Measurements from ENCODE around the gene DPF1.

DPF1 gene

GRCh38 chr19:38270587-38271167 is 46.7 kb upstream of the DPF1 start (continued):
- no peak for TF ChIP-seq ZNF292 (tag by site-specific recombination; IDR thresholded peaks at IDR 0.05; ENCODE audit: borderline replicate concordance, low read depth)
- TF ChIP-seq ZNF473 (tag by site-specific recombination; IDR thresholded peaks at IDR 0.05): no peak
- no peak for TF ChIP-seq PRDM4 (tag by site-specific recombination; IDR thresholded peaks at IDR 0.05)
- TF ChIP-seq PRDM2 (tag by site-specific recombination; IDR thresholded peaks at IDR 0.05; ENCODE audit: borderline replicate concordance): no peak
- no peak for TF ChIP-seq ZNF560 (tag by site-specific recombination; IDR thresholded peaks at IDR 0.05; ENCODE audit: borderline replicate concordance)
- peak; percentile 67 for TF ChIP-seq ZNF596 (tag by site-specific recombination; IDR thresholded peaks at IDR 0.05)
- no peak for TF ChIP-seq SP3 (tag by site-specific recombination; IDR thresholded peaks at IDR 0.05)
- TF ChIP-seq ZBTB48 (tag by site-specific recombination; IDR thresholded peaks at IDR 0.05): no peak
- no peak for TF ChIP-seq ZNF23 (tag by site-specific recombination; IDR thresholded peaks at IDR 0.05; ENCODE audit: borderline replicate concordance)
- no peak for TF ChIP-seq ZNF785 (tag by site-specific recombination; IDR thresholded peaks at IDR 0.05)
- TF ChIP-seq KLF16 (tag by site-specific recombination; IDR thresholded peaks at IDR 0.05): no peak
- TF ChIP-seq ZNF341 (tag by site-specific recombination; IDR thresholded peaks at IDR 0.05; ENCODE audit: low read depth): no peak
- TF ChIP-seq ZIC2 (tag by site-specific recombination; IDR thresholded peaks at IDR 0.05): peak; percentile 99
- TF ChIP-seq ZNF610 (tag by site-specific recombination; IDR thresholded peaks at IDR 0.05; ENCODE audit: borderline replicate concordance): no peak
- TF ChIP-seq ZNF521 (tag by site-specific recombination; IDR thresholded peaks at IDR 0.05): no peak
- TF ChIP-seq ZSCAN4 (tag by site-specific recombination; IDR thresholded peaks at IDR 0.05): no peak
- TF ChIP-seq ZNF114 (tag by site-specific recombination; IDR thresholded peaks at IDR 0.05): no peak
- no peak for TF ChIP-seq ZNF248 (tag by site-specific recombination; IDR thresholded peaks at IDR 0.05)
- TF ChIP-seq ZNF16 (tag by site-specific recombination; IDR thresholded peaks at IDR 0.05; ENCODE audit: low read depth): no peak
- TF ChIP-seq ZNF510 (tag by site-specific recombination; IDR thresholded peaks at IDR 0.05; ENCODE audit: insufficient replicate concordance): no peak
- no peak for TF ChIP-seq ZNF530 (tag by site-specific recombination; IDR thresholded peaks at IDR 0.05; ENCODE audit: low read depth)
- no peak; the same call in 1 of the 2 replicates for TF ChIP-seq KLF9 (tag by site-specific recombination; IDR thresholded peaks at IDR 0.05; ENCODE audit: low read depth)
- no peak for TF ChIP-seq ZNF776 (tag by site-specific recombination; IDR thresholded peaks at IDR 0.05; ENCODE audit: borderline replicate concordance)
- no peak for TF ChIP-seq ZNF146 (tag by site-specific recombination; IDR thresholded peaks at IDR 0.05)
- TF ChIP-seq ZNF664 (tag by site-specific recombination; IDR thresholded peaks at IDR 0.05): no peak; the same call in 1 of the 2 replicates
- TF ChIP-seq ZNF830 (tag by site-specific recombination; IDR thresholded peaks at IDR 0.05; ENCODE audit: low read depth): no peak
- no peak; the same call in 1 of the 2 replicates for TF ChIP-seq ZNF391 (tag by site-specific recombination; IDR thresholded peaks at IDR 0.05; ENCODE audit: borderline replicate concordance, low read depth)
- TF ChIP-seq ZNF2 (tag by site-specific recombination; IDR thresholded peaks at IDR 0.05): no peak
- no peak for TF ChIP-seq ZNF555 (tag by site-specific recombination; conservative IDR thresholded peaks at IDR 0.05)
- TF ChIP-seq ZNF792 (tag by site-specific recombination; IDR thresholded peaks at IDR 0.05): no peak
- no peak for TF ChIP-seq ZNF704 (tag by site-specific recombination; IDR thresholded peaks at IDR 0.05)

Measured in HEK293 (cell line).